ENCODE results near the gene PTPRN2. TPM values are rescaled to one million over a fixed set of nuclear protein-coding genes. Genes with fewer than 3 reads are reported as not detected.
"Not testable (repeated sequence)": the region's sequence is repeated elsewhere in the genome, so short reads cannot be mapped to it uniquely, and the experiment has no call there.

PTPRN2 gene
- polyA plus RNA-seq, 1 experiment: 0.02 TPM

- peaks cover 51% of the 10 kb centered on the region for H3K9me3 ChIP-seq (ENCODE audit: control insufficient read depth, insufficient read depth, low read length)
- DNase-seq (ENCODE audit: low read depth, low spot score): no peak
- TF ChIP-seq, protein P1, sequence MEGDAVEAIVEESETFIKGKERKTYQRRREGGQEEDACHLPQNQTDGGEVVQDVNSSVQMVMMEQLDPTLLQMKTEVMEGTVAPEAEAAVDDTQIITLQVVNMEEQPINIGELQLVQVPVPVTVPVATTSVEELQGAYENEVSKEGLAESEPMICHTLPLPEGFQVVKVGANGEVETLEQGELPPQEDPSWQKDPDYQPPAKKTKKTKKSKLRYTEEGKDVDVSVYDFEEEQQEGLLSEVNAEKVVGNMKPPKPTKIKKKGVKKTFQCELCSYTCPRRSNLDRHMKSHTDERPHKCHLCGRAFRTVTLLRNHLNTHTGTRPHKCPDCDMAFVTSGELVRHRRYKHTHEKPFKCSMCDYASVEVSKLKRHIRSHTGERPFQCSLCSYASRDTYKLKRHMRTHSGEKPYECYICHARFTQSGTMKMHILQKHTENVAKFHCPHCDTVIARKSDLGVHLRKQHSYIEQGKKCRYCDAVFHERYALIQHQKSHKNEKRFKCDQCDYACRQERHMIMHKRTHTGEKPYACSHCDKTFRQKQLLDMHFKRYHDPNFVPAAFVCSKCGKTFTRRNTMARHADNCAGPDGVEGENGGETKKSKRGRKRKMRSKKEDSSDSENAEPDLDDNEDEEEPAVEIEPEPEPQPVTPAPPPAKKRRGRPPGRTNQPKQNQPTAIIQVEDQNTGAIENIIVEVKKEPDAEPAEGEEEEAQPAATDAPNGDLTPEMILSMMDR (IDR thresholded peaks at IDR 0.05; ENCODE audit: low read depth, low read length): no peak
- ChIA-PET CTCF (no interaction called here), POLR2A (no interaction called here)
- H3K27me3 ChIP-seq (ENCODE audit: control insufficient read depth, insufficient read depth, low read length): no peaks in the 10 kb centered on the region
- H3K27ac ChIP-seq (ENCODE audit: low read depth, low read length): no peak overlapping the region
- H3K4me3 ChIP-seq (ENCODE audit: low read depth, low read length): no peak overlapping the region
Measured at GRCh38 chr7:158430308-158431034, 157.2 kb downstream of the PTPRN2 start.

- Histone ChIP-seq H3K4me3 (ENCODE audit: low read depth, low read length) (no peak overlapping the region), H3K27me3 (ENCODE audit: control insufficient read depth, insufficient read depth, low read length) (no peaks in the 10 kb centered on the region), H3K9me3 (ENCODE audit: control insufficient read depth, insufficient read depth, low read length) (peaks cover 62% of the 10 kb centered on the region), H3K27ac (ENCODE audit: low read depth, low read length) (no peak overlapping the region)
- ChIA-PET CTCF (interaction anchor here (0.6 kb wide), 1 partner anchor 576 kb away, joined by 3 read pairs; no protein-coding TSS in a partner anchor), POLR2A (no interaction called here)
- no peak for DNase-seq (ENCODE audit: low read depth, low spot score)
- TF ChIP-seq, protein P1 (IDR thresholded peaks at IDR 0.05; ENCODE audit: low read depth, low read length): no peak
Measured at GRCh38 chr7:158428837-158429753, 158.5 kb downstream of the PTPRN2 start.

- H3K27me3 ChIP-seq (ENCODE audit: control insufficient read depth, insufficient read depth, low read length): no peaks in the 10 kb centered on the region
- H3K27ac ChIP-seq (ENCODE audit: low read depth, low read length): no peak overlapping the region
- TF ChIP-seq, protein P1 (IDR thresholded peaks at IDR 0.05; ENCODE audit: low read depth, low read length): no peak
- no peak overlapping the region for H3K4me3 ChIP-seq (ENCODE audit: low read depth, low read length)
- no peak for DNase-seq (ENCODE audit: low read depth, low spot score)
- ChIA-PET POLR2A (no interaction called here), CTCF (no interaction called here)
- peaks cover 70% of the 10 kb centered on the region for H3K9me3 ChIP-seq (ENCODE audit: control insufficient read depth, insufficient read depth, low read length)
Measured at GRCh38 chr7:158428131-158428836, 159.3 kb downstream of the PTPRN2 start.

DNA sequence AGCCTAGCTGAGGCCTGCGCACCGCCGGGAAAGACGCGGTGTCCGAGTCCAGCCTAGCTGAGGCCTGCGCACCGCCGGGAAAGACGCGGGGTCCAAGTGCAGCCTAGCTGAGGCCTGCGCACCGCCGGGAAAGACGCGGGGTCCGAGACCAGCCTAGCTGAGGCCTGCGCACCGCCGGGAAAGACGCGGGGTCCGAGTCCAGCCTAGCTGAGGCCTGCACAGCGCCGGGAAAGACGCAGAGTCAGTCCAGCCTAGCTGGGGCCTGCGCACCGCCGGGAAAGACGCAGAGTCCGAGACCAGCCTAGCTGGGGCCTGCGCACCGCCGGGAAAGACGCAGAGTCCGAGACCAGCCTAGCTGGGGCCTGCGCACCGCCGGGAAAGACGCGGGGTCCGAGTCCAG lies 161.9 kb downstream of the PTPRN2 start:
- DNase-seq (ENCODE audit: low read depth, low spot score); H3K27ac ChIP-seq (ENCODE audit: low read depth, low read length); H3K27me3 ChIP-seq (ENCODE audit: control insufficient read depth, insufficient read depth, low read length); H3K4me3 ChIP-seq (ENCODE audit: low read depth, low read length); CTCF ChIA-PET; POLR2A ChIA-PET: not testable (repeated sequence)
- peaks cover 67% of the 10 kb centered on the region for H3K9me3 ChIP-seq (ENCODE audit: control insufficient read depth, insufficient read depth, low read length)

DNA sequence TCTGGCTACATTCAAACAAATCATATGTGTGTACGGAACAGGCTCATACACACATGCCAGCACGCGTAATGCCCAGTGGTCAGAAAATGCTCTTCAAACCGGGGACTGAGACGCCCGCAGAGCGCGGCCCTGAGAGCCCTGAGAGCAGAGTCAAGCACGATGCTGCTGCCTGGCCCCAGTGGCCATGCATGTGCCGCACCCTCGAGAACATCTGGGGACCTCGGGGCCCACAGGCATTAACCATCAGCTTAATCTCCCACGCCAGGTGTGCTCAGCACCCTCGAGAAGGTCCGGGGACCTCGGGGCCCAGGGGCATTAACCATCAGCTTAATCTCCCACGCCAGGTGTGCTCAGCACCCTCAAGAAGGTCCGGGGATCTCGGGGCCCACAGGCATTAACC lies 163.1 kb downstream of the PTPRN2 start:
- peaks cover 69% of the 10 kb centered on the region for H3K9me3 ChIP-seq (ENCODE audit: control insufficient read depth, insufficient read depth, low read length)
- ChIA-PET POLR2A (no interaction called here), CTCF (no interaction called here)
- no peak overlapping the region for H3K4me3 ChIP-seq (ENCODE audit: low read depth, low read length)
- TF ChIP-seq, protein P1 (IDR thresholded peaks at IDR 0.05; ENCODE audit: low read depth, low read length): no peak
- no peaks in the 10 kb centered on the region for H3K27me3 ChIP-seq (ENCODE audit: control insufficient read depth, insufficient read depth, low read length)
- H3K27ac ChIP-seq (ENCODE audit: low read depth, low read length): no peak overlapping the region
- no peak for DNase-seq (ENCODE audit: low read depth, low spot score)
